ENCODE measurements around the gene SLCO1B3. TPM values are rescaled to one million over a fixed set of nuclear protein-coding genes. Genes with fewer than 3 reads are reported as not detected.
"Not testable (repeated sequence)": the region's sequence is repeated elsewhere in the genome, so short reads cannot be mapped to it uniquely, and the experiment has no call there.

SLCO1B3 gene
- total RNA-seq: 1 to 10 TPM in 1 of 9 donors, under 1 TPM in 1, not detected in 7; 0.58 to 3.0 TPM
- not detected for polyA plus RNA-seq
- long read RNA-seq, donor 1: 0 reads
- long read RNA-seq, donor 2: 0 reads
- long read RNA-seq, donor 3: 0 reads

- Histone ChIP-seq H3K4me3 (no peak within 1 kb of the TSS), H3K4me1 (no peaks in the 10 kb centered on the region), H3K9me3 (no peaks in the 10 kb centered on the region), H3K36me3 (no peaks in the 10 kb centered on the region), H3K27ac (no peak within 1 kb of the TSS), H3K27me3 (no peaks in the 10 kb centered on the region)
- ATAC-seq (no peak), DNase-seq (no peak)
- intact Hi-C loops (cut with DNase I): no loop called here
- WGBS, 4 donors: 85 to 94% (median 92%) methylated on average over 2 of the region's 2 CpGs
- TF ChIP-seq POLR2A (IDR thresholded peaks at IDR 0.05): no peak
- TF ChIP-seq CTCF (IDR thresholded peaks at IDR 0.05): no peak
Observed at GRCh38 chr12:20810487-20810886, at the start of gene SLCO1B3. Gene SLCO1B3 (plus strand): TSS chr12:20810705. CDS start chr12:20815739, 5,034 bp downstream.

GRCh38 chr12:20777420-20777819 lies 33.1 kb upstream of the SLCO1B3 start:
- H3K4me3 ChIP-seq: no peak overlapping the region
- DNase-seq: no peak
- no peaks in the 10 kb centered on the region for H3K4me1 ChIP-seq
- ATAC-seq: no peak
- H3K27me3 ChIP-seq: no peaks in the 10 kb centered on the region
- no peak overlapping the region for H3K27ac ChIP-seq
- TF ChIP-seq CTCF (IDR thresholded peaks at IDR 0.05) (no peak), POLR2A (IDR thresholded peaks at IDR 0.05) (no peak)
- peaks cover 0 to 14% (median 5%) of the 10 kb centered on the region in 12 donors for H3K9me3 ChIP-seq
- WGBS, 4 donors: 81 to 94% (median 83%) methylated on average over 18 to 20 of the region's 20 CpGs; no CpG with 5 or more reads in 1 of the 4 donors
- no peaks in the 10 kb centered on the region for H3K36me3 ChIP-seq
- intact Hi-C loops (cut with DNase I): no loop called here

GRCh38 chr12:20778969-20779368 lies 31.5 kb upstream of the SLCO1B3 start:
- Histone ChIP-seq H3K9me3 (peaks cover 0 to 14% (median 5%) of the 10 kb centered on the region in 12 donors), H3K27me3 (no peaks in the 10 kb centered on the region), H3K4me3 (no peak overlapping the region), H3K4me1 (no peaks in the 10 kb centered on the region), H3K36me3 (no peaks in the 10 kb centered on the region), H3K27ac (no peak overlapping the region)
- ATAC-seq: no peak
- WGBS, 4 donors: 81 to 84% (median 83%) methylated on average over 2 of the region's 2 CpGs
- TF ChIP-seq POLR2A (IDR thresholded peaks at IDR 0.05) (no peak), CTCF (IDR thresholded peaks at IDR 0.05) (no peak)
- intact Hi-C loops (cut with DNase I): no loop called here
- no peak for DNase-seq

GRCh38 chr12:20779971-20780370 lies 30.5 kb upstream of the SLCO1B3 start:
- peaks cover 0 to 14% (median 5%) of the 10 kb centered on the region in 12 donors for H3K9me3 ChIP-seq
- H3K36me3 ChIP-seq; H3K27ac ChIP-seq; ATAC-seq; intact Hi-C loops (cut with DNase I); DNase-seq; H3K4me1 ChIP-seq; H3K27me3 ChIP-seq; H3K4me3 ChIP-seq: not testable (repeated sequence)
- WGBS, 4 donors: 59 to 78% (median 62%) methylated on average over 3 of the region's 3 CpGs

GRCh38 chr12:20783796-20784357 lies 26.6 kb upstream of the SLCO1B3 start:
- H3K4me1 ChIP-seq; H3K9me3 ChIP-seq; H3K4me3 ChIP-seq; H3K27me3 ChIP-seq; H3K36me3 ChIP-seq; ATAC-seq; H3K27ac ChIP-seq; intact Hi-C loops (cut with DNase I): not testable (repeated sequence)
- 94 to 95% (median 94%) methylated on average over 10 to 13 of the region's 13 CpGs for WGBS, 4 donors
- DNase-seq: peak in 1 of 5 donors; percentile 47
